Transverse colon (tissue), 4 donors: ENCODE results near the gene PRELID3B. TPM values are rescaled to one million over a fixed set of nuclear protein-coding genes. Genes with fewer than 3 reads are reported as not detected.

Experiments
- total RNA-seq, 4 donors: library from RNA; depleted of rRNA; stranded (reverse); fragments of >200 nt; gene quantifications; one replicate each; pipeline ENCODE4 v1.1.0, GENCODE V29; 2016

PRELID3B gene
- total RNA-seq, 4 donors from 2014 or later: 25.3 to 119 (median 67.8) TPM

Other genes with a start within 250 kb of the PRELID3B start
- gene GNAS-AS1, start 191.9 kb downstream of the PRELID3B start, total RNA-seq: 1 to 10 TPM in 1 of 4 donors, under 1 TPM in 1, not detected in 2; 0.55 to 1.1 TPM
- 100 to 1,000 TPM; 501 to 716 (median 535) TPM for gene GNAS, start 190.1 kb downstream of the PRELID3B start, total RNA-seq
- 10 to 100 TPM; 43.7 to 68.1 (median 55.1) TPM for gene NELFCD, start 61.5 kb downstream of the PRELID3B start, total RNA-seq
- gene CTSZ, start 35.5 kb downstream of the PRELID3B start, total RNA-seq: 100 to 1,000 TPM in 3 of 4 donors, 10 to 100 TPM in 1; 61.9 to 246 (median 226) TPM
- gene TUBB1, start 23.4 kb downstream of the PRELID3B start, total RNA-seq: not detected
- gene ATP5F1E, start 10.5 kb downstream of the PRELID3B start, total RNA-seq: 10 to 100 TPM in 3 of 4 donors, 1 to 10 TPM in 1; 7.2 to 33.0 (median 25.8) TPM
- 1 to 10 TPM in 2 of 4 donors, under 1 TPM in 2; 0.20 to 3.8 (median 2.3) TPM for gene ZNF831, start 121.0 kb upstream of the PRELID3B start, total RNA-seq